ENCODE results near the gene HSPB2. TPM values are rescaled to one million over a fixed set of nuclear protein-coding genes. Genes with fewer than 3 reads are reported as not detected.

The HSPB2 gene
- total RNA-seq, 1 experiment from 2014 or later = 1.0 TPM

Other genes with a start within 250 kb of the HSPB2 start
- 29.8 and 35.4 TPM in 2 replicates for gene PPP2R1B, start 146.3 kb upstream of the HSPB2 start, total RNA-seq (2014; rRNA removed; shearing (Covaris generic))
- gene ALG9, start 41.2 kb upstream of the HSPB2 start, total RNA-seq (2014; rRNA removed; shearing (Covaris generic)) = 29.7 and 31.4 TPM in 2 replicates
- 0.77 and 1.2 TPM in 2 replicates for gene FDXACB1, start 33.6 kb upstream of the HSPB2 start, total RNA-seq (2014; rRNA removed; shearing (Covaris generic))
- 23.1 and 23.9 TPM in 2 replicates for gene CFAP68, start 33.2 kb upstream of the HSPB2 start, total RNA-seq (2014; rRNA removed; shearing (Covaris generic))
- 3.4 and 4.1 TPM in 2 replicates for gene CRYAB, start 964 bp upstream of the HSPB2 start, total RNA-seq (2014; rRNA removed; shearing (Covaris generic))
- gene C11orf52, start 6.2 kb downstream of the HSPB2 start, total RNA-seq (2014; rRNA removed; shearing (Covaris generic)) = 0.53 and 1.4 TPM in 2 replicates
- 6.8 and 7.3 TPM in 2 replicates for gene DIXDC1, start 24.6 kb downstream of the HSPB2 start, total RNA-seq (2014; rRNA removed; shearing (Covaris generic))
- 48.4 and 52.3 TPM in 2 replicates for gene DLAT, start 112.7 kb downstream of the HSPB2 start, total RNA-seq (2014; rRNA removed; shearing (Covaris generic))
- 0.99 and 1.4 TPM in 2 replicates for gene PIH1D2, start 161.3 kb downstream of the HSPB2 start, total RNA-seq (2014; rRNA removed; shearing (Covaris generic))
- gene NKAPD1, start 161.6 kb downstream of the HSPB2 start, total RNA-seq (2014; rRNA removed; shearing (Covaris generic)) = 19.5 and 22.9 TPM in 2 replicates
- 48.2 and 64.5 TPM in 2 replicates for gene TIMM8B, start 174.0 kb downstream of the HSPB2 start, total RNA-seq (2014; rRNA removed; shearing (Covaris generic))
- 90.3 and 98.1 TPM in 2 replicates for gene SDHD, start 174.1 kb downstream of the HSPB2 start, total RNA-seq (2014; rRNA removed; shearing (Covaris generic))